Mucosa of descending colon (tissue), 3 donors: Measurements from ENCODE around the gene PSTPIP1. TPM values are rescaled to one million over a fixed set of nuclear protein-coding genes. Genes with fewer than 3 reads are reported as not detected.

Experiments
- ATAC-seq: fragments of 200-7000 bp; cut with Tn5 transposase; one replicate; pipeline ENCODE4 v1.9.1; 2020; ENCODE audit warnings: mild to moderate bottlenecking, moderate library complexity
- DNase-seq, 3 donors: peaks; one replicate each; pipeline ENCODE4 v3.0.0-alpha.2; 2020
- H3K36me3 ChIP-seq: fragments of 200-600 bp; one replicate; pipeline ENCODE4 v1.8.0; 2021; ENCODE audit warnings: low read depth, mild to moderate bottlenecking
- H3K4me1 ChIP-seq: fragments of 200-600 bp; one replicate; pipeline ENCODE4 v1.8.0; 2021; ENCODE audit warnings: low read depth, mild to moderate bottlenecking
- H3K4me3 ChIP-seq: fragments of 200-600 bp; one replicate; pipeline ENCODE4 v1.8.0; 2021; ENCODE audit warnings: mild to moderate bottlenecking
- H3K9me3 ChIP-seq: fragments of 200-600 bp; one replicate; pipeline ENCODE4 v1.8.0; 2021; ENCODE audit warnings: mild to moderate bottlenecking
- intact Hi-C, 2 donors: fragments of 100-400 bp; cut with DNase I in 1 of 2; cut with micrococcal nuclease in 1 of 2; formaldehyde crosslinking; loops; one replicate each; pipeline versions ENCODE4 v1.11.0 to v1.11.1; 2022; cut with DNase I, micrococcal nuclease
- total RNA-seq, 3 donors: library from RNA; stranded (reverse); fragmentation: NEBNext Ultra II Directional in 2 of 3; extraction: Animal tissue kit (Norgen Biotek cat#: 25700) in 2 of 3; gene quantifications; one replicate each; pipeline versions ENCODE4 v1.2.1 to v1.2.4, GENCODE V29; 2021 to 2023
- TF ChIP-seq, protein P1 (sequence below): fragments of 200-600 bp; IDR thresholded peaks from one replicate; pipeline ENCODE4 v1.8.0; 2022; ENCODE audit warnings: antibody characterized with exemption, mild to moderate bottlenecking
- donor health status: DM: no; HTN: no; CAD: no; lungs with moderate emphysema.
- donor health status: DM: no; HTN: no; CAD: no.
- donor health status: DM: no; HTN: yes; CAD: no.

Gene PSTPIP1
- total RNA-seq, 3 donors from 2014 or later, result 4.4 to 8.2 (median 6.3) TPM

DNA sequence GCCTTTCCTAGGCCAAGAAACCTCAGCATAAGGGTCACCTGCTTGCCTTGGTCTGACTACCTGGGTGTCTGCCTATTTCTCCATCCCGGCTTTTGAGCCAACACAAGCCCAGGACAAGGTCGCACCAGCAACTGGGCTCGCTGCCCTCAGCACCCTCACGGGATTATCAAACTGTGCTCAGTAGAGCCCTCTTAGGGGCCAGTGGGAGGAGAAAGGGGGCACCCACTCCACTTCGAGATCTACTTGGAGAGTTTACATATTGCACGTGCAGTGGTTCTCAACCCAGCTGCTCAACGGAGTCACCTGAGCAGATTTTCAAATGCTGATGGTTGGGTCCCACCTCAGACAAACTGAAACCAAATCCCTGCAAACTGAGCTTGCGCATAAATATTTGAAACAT lies 44.9 kb downstream of the PSTPIP1 start:
- ATAC-seq (no peak), DNase-seq (no peak)
- TF ChIP-seq, protein P1, sequence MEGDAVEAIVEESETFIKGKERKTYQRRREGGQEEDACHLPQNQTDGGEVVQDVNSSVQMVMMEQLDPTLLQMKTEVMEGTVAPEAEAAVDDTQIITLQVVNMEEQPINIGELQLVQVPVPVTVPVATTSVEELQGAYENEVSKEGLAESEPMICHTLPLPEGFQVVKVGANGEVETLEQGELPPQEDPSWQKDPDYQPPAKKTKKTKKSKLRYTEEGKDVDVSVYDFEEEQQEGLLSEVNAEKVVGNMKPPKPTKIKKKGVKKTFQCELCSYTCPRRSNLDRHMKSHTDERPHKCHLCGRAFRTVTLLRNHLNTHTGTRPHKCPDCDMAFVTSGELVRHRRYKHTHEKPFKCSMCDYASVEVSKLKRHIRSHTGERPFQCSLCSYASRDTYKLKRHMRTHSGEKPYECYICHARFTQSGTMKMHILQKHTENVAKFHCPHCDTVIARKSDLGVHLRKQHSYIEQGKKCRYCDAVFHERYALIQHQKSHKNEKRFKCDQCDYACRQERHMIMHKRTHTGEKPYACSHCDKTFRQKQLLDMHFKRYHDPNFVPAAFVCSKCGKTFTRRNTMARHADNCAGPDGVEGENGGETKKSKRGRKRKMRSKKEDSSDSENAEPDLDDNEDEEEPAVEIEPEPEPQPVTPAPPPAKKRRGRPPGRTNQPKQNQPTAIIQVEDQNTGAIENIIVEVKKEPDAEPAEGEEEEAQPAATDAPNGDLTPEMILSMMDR, result no peak
- peaks cover 5% of the 10 kb centered on the region for H3K4me1 ChIP-seq
- no peaks in the 10 kb centered on the region for H3K9me3 ChIP-seq
- no peak overlapping the region for H3K4me3 ChIP-seq
- no peaks in the 10 kb centered on the region for H3K36me3 ChIP-seq
- intact Hi-C loops, result no loop called here

DNA sequence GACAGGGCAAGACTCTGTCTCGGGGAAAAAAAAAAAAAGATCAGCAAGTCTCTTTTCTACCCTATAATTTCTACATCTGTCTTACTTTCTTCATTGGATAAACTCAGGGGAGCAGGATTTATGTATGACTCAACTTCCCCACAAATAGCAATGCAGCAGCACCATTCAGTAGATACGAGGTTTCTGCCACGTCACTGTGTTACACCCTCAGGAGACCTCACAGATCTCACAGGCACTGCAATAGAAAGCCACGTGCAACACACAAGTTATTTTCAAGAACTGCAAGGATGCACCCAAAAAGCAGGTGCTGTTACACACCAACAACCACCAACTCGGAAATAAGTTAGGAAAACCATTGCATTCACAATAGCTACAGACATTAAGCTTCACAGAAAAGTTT lies 45.7 kb downstream of the PSTPIP1 start:
- peaks cover 5% of the 10 kb centered on the region for H3K4me1 ChIP-seq
- no peak for DNase-seq
- H3K4me3 ChIP-seq, result no peak overlapping the region
- no peak for ATAC-seq
- TF ChIP-seq, protein P1, result no peak
- H3K36me3 ChIP-seq, result no peaks in the 10 kb centered on the region
- no peaks in the 10 kb centered on the region for H3K9me3 ChIP-seq
- intact Hi-C loops, result no loop called here

DNA sequence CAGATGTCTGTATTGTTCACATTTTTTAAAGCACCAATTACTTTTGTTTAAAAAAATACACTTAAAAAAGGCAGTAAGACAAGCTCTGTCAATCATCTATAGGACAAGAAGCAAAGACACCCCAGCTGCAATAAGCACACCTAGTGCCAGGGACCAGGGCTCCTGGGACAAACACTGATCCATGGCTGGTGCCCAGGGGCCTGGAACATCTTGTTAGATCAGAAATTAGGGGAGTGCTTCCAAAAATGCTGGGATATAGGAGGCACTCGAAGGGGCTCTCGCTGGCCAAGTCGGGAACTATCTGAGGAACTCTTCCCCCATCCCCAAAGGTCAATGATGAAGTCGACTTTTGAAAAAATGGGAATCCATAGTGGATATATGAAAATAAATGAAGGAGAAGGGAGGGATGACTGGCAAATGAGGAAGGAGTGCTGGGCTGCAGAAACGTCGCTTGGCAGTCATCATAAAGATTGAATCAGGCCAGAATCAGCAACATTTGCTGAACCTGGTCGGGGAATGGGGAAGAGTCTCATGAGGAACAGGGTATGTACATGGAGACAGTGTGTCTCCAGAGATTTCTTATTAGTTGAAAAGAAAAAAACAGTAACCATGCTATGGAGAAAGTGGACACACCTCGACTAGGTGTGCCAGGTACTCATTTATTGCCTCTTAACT lies 47.5 kb downstream of the PSTPIP1 start:
- H3K4me3 ChIP-seq, result no peak overlapping the region
- H3K36me3 ChIP-seq, result no peaks in the 10 kb centered on the region
- H3K4me1 ChIP-seq, result peaks cover 5% of the 10 kb centered on the region
- ATAC-seq, result no peak
- intact Hi-C loops, result no loop called here
- DNase-seq, result no peak
- H3K9me3 ChIP-seq, result no peaks in the 10 kb centered on the region
- TF ChIP-seq, protein P1, result no peak

DNA sequence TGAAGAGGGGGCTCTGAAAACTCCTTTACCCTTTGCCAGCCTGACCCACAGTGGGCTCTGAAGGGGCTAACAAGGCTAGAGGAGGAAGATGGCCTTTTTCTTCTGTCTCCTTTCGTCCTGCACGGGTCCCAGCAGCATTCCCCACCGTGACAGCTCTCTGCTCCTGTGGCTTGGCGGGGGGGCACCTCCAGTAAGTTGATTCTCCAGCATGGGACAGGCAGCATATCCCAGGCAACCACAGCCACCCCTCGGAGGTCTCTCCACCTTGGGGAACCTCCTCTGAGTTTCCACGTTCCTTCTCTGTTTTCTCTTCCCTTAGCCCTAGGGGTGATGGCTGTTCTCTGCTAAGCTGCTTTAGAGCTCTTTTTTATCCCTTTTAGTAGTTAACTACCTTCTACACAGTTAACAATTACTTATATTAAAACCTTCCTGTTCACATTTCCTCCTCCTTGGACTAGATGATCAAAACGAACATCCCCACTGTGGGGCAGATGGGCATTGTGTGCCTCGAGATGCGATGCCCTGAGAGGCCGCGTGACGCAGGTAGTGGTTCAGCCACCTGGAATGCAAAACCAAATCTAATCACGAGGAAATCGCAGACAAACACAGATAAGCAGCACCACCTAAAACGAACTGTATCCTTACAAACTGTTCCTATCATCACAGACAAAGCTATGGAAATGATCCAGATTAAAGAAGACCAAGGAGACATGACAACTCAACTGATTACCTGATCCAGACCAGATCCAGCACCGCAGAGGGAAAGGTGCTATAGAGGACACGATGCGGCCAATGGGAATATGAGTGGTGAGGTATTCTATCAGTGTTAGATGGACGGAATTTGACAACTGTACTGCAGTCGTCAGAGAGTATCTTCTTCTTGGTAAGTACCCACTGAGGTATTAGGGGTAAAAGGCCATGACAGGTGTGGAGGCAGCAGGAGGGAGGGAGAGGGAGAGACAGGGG lies 48.3 kb downstream of the PSTPIP1 start:
- H3K36me3 ChIP-seq, result no peaks in the 10 kb centered on the region
- intact Hi-C loops, result no loop called here
- no peaks in the 10 kb centered on the region for H3K9me3 ChIP-seq
- no peak for ATAC-seq
- TF ChIP-seq, protein P1, result no peak
- no peak for DNase-seq
- no peak overlapping the region for H3K4me3 ChIP-seq
- H3K4me1 ChIP-seq, result peaks cover 5% of the 10 kb centered on the region

DNA sequence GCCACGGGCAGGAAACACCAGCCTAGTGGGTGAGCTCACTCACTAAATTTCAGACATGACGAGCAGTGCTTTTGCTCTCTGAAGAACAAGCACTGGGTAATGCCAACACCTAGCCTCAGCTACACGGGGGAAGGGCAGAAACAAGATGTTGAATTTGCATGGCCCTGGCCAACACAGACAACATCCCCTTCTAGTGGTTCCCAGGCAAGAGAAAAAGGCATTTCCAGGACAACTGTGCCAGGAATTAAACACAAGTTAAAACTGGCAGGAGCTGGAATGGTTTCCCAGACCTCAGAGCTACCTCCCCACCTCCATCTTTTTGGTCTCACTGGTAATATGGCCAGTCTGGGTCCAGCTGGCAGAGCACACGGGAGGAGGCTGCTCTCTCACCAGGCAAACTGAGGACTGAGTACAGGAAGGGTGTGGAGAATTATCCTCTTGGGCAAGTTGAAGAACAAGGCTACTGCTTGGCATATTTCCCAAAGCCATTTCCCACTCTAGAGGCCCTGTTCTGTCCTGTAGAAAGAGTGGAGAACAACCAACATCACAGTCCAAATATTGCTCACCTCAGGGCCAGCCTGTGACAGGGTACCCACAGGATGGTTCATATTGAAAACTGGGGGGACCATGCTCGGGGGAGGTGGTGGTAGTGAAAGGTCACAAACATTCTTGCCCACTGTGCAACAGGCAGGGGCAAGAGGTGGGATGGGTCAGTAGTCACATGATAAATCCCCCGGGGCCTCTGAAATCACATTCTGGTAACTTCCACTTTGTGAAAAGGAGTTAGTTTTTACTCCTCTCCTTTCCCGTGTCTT lies 49.5 kb downstream of the PSTPIP1 start:
- no peak for DNase-seq
- ATAC-seq, result peak; percentile 31
- TF ChIP-seq, protein P1, result no peak
- Histone ChIP-seq H3K4me1 (peaks cover 5% of the 10 kb centered on the region), H3K36me3 (no peaks in the 10 kb centered on the region), H3K4me3 (no peak overlapping the region), H3K9me3 (no peaks in the 10 kb centered on the region)
- intact Hi-C loops, result no loop called here
